ENCODE measurements around the gene SMIM32. TPM values are rescaled to one million over a fixed set of nuclear protein-coding genes. Genes with fewer than 3 reads are reported as not detected.

Gene SMIM32
- total RNA-seq, 1 donor from 2014 or later, result not detected

DNA sequence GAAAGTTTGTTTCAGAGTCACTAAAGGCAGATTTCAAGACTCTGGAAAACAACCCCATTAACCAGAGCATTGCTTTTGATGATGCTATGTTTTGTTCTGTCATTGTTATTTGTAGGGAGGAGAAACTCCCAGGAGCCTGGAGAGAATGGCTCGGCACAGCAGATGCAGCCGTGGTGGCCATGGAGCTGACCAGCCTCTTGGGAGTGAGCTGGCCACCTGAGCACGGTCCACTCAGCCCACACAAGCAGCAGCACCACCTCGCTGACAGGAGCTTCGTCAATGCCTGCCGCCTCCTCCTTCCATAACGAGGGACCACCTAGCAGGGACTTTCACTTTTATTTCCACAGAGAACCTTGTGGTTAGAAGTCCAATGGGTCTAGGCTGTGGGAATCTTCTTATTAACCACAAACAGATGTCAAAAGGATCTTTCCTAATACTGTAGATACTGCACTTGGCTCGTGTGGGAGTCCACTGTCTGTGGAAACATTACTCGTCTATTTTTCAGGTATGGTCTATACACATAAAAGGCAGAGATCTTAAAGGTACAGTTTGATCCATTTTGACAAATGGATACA is 21.0 kb upstream of the SMIM32 start:
- DNase-seq (ENCODE audit: low read depth, low spot score), result no peak
- Mint-ChIP-seq H3K27me3 (ENCODE audit: low read depth) (peaks cover 2% of the 10 kb centered on the region), H3K4me1 (no peaks in the 10 kb centered on the region), H3K36me3 (ENCODE audit: low read depth) (no peaks in the 10 kb centered on the region), H3K27ac (ENCODE audit: unreplicated experiment) (no peak overlapping the region), H3K4me3 (no peak overlapping the region), H3K9me3 (no peaks in the 10 kb centered on the region)
- TF ChIP-seq, protein P1, sequence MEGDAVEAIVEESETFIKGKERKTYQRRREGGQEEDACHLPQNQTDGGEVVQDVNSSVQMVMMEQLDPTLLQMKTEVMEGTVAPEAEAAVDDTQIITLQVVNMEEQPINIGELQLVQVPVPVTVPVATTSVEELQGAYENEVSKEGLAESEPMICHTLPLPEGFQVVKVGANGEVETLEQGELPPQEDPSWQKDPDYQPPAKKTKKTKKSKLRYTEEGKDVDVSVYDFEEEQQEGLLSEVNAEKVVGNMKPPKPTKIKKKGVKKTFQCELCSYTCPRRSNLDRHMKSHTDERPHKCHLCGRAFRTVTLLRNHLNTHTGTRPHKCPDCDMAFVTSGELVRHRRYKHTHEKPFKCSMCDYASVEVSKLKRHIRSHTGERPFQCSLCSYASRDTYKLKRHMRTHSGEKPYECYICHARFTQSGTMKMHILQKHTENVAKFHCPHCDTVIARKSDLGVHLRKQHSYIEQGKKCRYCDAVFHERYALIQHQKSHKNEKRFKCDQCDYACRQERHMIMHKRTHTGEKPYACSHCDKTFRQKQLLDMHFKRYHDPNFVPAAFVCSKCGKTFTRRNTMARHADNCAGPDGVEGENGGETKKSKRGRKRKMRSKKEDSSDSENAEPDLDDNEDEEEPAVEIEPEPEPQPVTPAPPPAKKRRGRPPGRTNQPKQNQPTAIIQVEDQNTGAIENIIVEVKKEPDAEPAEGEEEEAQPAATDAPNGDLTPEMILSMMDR (conservative IDR thresholded peaks at IDR 0.05), result no peak

DNA sequence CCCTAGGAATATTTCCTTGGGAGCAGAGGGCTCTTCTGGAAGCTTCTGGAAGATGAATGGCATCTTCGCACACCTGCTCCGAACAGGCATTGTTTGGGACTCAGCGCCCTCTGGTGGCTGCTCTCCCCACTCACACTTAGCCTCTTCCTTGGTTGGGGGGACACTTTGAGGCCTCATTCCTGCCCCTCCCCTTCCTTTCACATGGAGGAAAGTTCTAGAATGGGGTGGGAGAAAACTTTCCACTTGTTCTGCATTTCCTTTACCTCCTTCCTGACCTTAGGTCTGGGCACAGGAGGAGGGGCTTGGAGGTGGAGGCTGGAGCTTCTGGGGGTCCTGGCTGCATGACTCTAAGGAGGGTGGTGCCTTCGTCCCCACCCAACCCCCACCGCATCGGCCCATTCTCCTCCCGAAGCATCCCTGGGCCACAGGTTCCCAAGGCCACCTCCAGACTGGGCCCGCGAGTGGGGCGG is 19.3 kb upstream of the SMIM32 start:
- TF ChIP-seq, protein P1 (conservative IDR thresholded peaks at IDR 0.05), result peak; percentile 93
- Mint-ChIP-seq H3K4me1 (no peaks in the 10 kb centered on the region), H3K4me3 (no peak overlapping the region), H3K27me3 (ENCODE audit: low read depth) (peaks cover 2% of the 10 kb centered on the region), H3K9me3 (no peaks in the 10 kb centered on the region), H3K27ac (ENCODE audit: unreplicated experiment) (no peak overlapping the region), H3K36me3 (ENCODE audit: low read depth) (no peaks in the 10 kb centered on the region)
- peak; percentile 53 for DNase-seq (ENCODE audit: low read depth, low spot score)

DNA sequence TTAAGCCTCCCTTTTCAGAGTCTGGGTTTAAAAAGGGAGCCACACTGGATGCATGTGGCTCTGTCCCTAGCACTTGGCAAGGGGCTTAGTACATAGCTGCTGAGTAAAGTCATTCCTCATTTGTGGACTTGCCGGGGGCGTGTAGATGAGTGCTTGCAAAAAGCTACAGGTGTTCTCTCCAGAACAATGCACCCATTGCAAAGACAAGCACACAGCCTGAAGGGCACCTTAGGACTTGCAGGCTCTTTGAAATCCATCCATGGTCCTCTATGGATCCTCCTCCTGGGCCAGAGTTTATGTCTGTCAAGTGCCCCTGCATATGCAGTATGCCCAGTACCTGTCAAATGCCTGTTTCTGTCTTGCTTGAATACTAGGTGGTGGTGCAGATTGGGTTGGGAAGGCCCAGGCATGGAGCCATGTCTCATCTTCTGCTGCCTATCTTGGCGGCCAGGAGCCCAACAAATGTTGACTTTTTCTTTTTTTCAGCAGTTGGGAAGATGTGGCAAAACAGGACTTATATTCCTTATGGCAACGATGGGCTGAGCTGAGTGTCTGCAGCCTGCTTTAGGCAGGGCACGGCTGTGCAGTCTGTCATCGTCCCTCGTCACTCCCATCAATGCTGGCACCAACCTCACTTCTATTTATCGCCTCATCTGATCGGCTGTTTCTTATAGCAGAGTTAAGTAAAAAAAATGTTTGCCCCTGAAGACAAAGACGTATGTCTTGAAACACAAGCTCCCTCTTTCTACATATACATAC is 18.5 kb upstream of the SMIM32 start:
- no peak for DNase-seq (ENCODE audit: low read depth, low spot score)
- TF ChIP-seq, protein P1 (conservative IDR thresholded peaks at IDR 0.05), result no peak
- no peak overlapping the region for H3K4me3 Mint-ChIP-seq
- no peaks in the 10 kb centered on the region for H3K9me3 Mint-ChIP-seq
- H3K27ac Mint-ChIP-seq (ENCODE audit: unreplicated experiment), result no peak overlapping the region
- H3K4me1 Mint-ChIP-seq, result no peaks in the 10 kb centered on the region
- no peaks in the 10 kb centered on the region for H3K36me3 Mint-ChIP-seq (ENCODE audit: low read depth)
- H3K27me3 Mint-ChIP-seq (ENCODE audit: low read depth), result peaks cover 2% of the 10 kb centered on the region

DNA sequence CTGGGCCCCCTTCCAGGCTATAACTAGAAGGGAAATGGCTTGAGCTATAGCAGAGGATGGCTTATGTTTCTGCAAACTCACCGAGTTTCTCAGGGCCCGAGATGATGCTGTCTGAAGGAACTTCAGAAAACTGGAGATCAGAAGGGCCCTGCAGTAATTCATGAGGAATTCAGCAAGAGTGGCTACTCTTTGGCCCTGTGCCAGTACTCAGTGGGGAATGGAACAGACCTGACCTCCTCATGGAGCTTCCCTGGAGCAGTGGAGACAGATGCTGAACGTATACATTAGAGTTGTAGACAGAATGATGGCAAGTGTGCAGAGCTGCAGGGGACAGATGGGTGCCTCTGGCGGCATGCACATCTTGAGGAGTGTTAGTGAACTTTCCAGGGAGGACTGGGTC is 17.3 kb upstream of the SMIM32 start:
- H3K4me1 Mint-ChIP-seq, result no peaks in the 10 kb centered on the region
- peaks cover 2% of the 10 kb centered on the region for H3K27me3 Mint-ChIP-seq (ENCODE audit: low read depth)
- no peak overlapping the region for H3K27ac Mint-ChIP-seq (ENCODE audit: unreplicated experiment)
- H3K9me3 Mint-ChIP-seq, result no peaks in the 10 kb centered on the region
- H3K36me3 Mint-ChIP-seq (ENCODE audit: low read depth), result peaks cover under 1% of the 10 kb centered on the region
- no peak overlapping the region for H3K4me3 Mint-ChIP-seq
- TF ChIP-seq, protein P1 (conservative IDR thresholded peaks at IDR 0.05), result no peak
- no peak for DNase-seq (ENCODE audit: low read depth, low spot score)

DNA sequence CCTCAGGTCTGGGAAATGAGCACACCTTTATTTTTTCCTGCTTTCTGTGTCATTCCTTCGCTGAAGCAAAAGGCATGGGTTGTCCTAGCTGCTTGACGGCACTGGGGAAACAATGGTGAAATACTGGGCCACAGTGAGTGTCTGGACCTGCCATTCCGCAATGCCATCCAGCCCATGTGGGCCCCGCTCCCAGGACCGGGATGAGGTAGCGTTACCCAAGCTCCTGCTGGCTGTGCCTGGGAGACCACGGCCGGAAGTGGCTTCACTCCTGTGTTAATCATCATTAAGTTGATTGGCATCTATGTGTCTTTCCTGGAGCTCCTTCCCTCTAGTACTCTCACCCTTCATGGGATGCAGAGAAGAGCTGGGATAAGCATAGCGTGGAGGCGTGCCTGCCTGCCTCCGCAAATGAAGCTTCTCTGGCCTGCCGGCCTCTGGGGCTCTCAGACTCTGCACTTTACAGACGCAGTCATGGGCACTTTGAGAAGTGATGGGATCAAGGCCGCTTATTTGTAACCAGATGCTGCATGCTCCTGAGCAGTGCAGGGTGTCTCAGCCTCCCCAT is 16.5 kb upstream of the SMIM32 start:
- no peak overlapping the region for H3K4me3 Mint-ChIP-seq
- peaks cover 2% of the 10 kb centered on the region for H3K27me3 Mint-ChIP-seq (ENCODE audit: low read depth)
- no peaks in the 10 kb centered on the region for H3K9me3 Mint-ChIP-seq
- no peak overlapping the region for H3K27ac Mint-ChIP-seq (ENCODE audit: unreplicated experiment)
- H3K4me1 Mint-ChIP-seq, result no peaks in the 10 kb centered on the region
- TF ChIP-seq, protein P1 (conservative IDR thresholded peaks at IDR 0.05), result no peak
- DNase-seq (ENCODE audit: low read depth, low spot score), result no peak
- peaks cover 2% of the 10 kb centered on the region for H3K36me3 Mint-ChIP-seq (ENCODE audit: low read depth)
